K562 (cell line): ENCODE data around the gene FAM187B. TPM values are rescaled to one million over a fixed set of nuclear protein-coding genes. Genes with fewer than 3 reads are reported as not detected.
A peak's percentile ranks its signal among the peaks of the same experiment; 100 is the strongest.

ENCODE experiments used
- ATAC-seq: fragments of 200-7000 bp; cut with Tn5 transposase; 3 replicates; pipeline ENCODE4 v1.9.1; 2020; ENCODE audit warnings: moderate library complexity
- BruUV-seq: library from RNA; stranded (reverse); fragments of 400-500 nt; replicated peaks from 2 replicates; lab custom pipeline; 2021; lab: Mats Ljungman, UMichigan
- CTCF ChIA-PET: fragments of 300-600 bp; formaldehyde crosslinking; extraction: SDS; loops from one replicate; lab custom pipeline; 2021; ENCODE audit warnings: low intra/inter-chr PET ratio; lab: Yijun Ruan, JAX
- POLR2A ChIA-PET: fragments of 300-600, 350-650 bp; sonication (Branson Sonifier 250); formaldehyde crosslinking; extraction: SDS; loops from one replicate; lab custom pipeline; 2021; ENCODE audit warnings: antibody characterized with exemption, inconsistent platforms; lab: Yijun Ruan, JAX
- DNase-seq, 4 experiments: peaks; one replicate each; pipeline versions ENCODE4 v3.0.0 to v3.0.0-alpha.2; 2011 to 2018; ENCODE audit warnings: low spot score in 3 of 4, mixed read lengths in 3 of 4; ENCODE audit errors: extremely low read depth in 1 of 4
- FAIRE-seq: peaks from 2 replicates; lab custom pipeline; 2011; peaks lifted over from hg19 to GRCh38; lab: Jason Lieb, UNC
- H2AFZ ChIP-seq: 2 replicates; pipeline ENCODE4 v1.6.0; 2011; ENCODE audit warnings: low read depth, low read length, control low read depth, inconsistent platforms
- H3K27ac ChIP-seq: fragments of 200-600 bp; 3 replicates; pipeline ENCODE4 v1.8.0; 2011; ENCODE audit warnings: low read depth, mild to moderate bottlenecking, control low read depth, inconsistent platforms, low read length, moderate library complexity, mixed read lengths; ENCODE audit errors: extremely low read depth
- H3K27me3 ChIP-seq, 2 experiments: fragments of 300-600 bp in 1 of 2; 2 replicates in 1 of 2; 3 replicates in 1 of 2; pipeline versions ENCODE4 v1.6.0 to v1.8.0; 2011; ENCODE audit warnings: inconsistent platforms in 2 of 2, low read length in 2 of 2, mild to moderate bottlenecking in 1 of 2, mixed read lengths in 1 of 2, moderate library complexity in 1 of 2; ENCODE audit not compliant: control insufficient read depth in 2 of 2, insufficient read depth in 2 of 2
- H3K36me3 ChIP-seq: fragments of 300-600 bp; 3 replicates; pipeline ENCODE4 v1.8.0; 2011; ENCODE audit warnings: mild to moderate bottlenecking, low read length, inconsistent platforms; ENCODE audit not compliant: control insufficient read depth, insufficient read depth
- H3K4me1 ChIP-seq, 2 experiments: fragments of 200-600 bp in 1 of 2; replicated peaks in 1 of 2; 2 replicates in 1 of 2; 3 replicates in 1 of 2; pipeline versions ENCODE4 v1.5.1 to v1.8.0; 2011; ENCODE audit warnings: inconsistent platforms in 2 of 2, low read length in 2 of 2, mild to moderate bottlenecking in 1 of 2, mixed read lengths in 1 of 2, moderate library complexity in 1 of 2; ENCODE audit not compliant: control insufficient read depth in 2 of 2, insufficient read depth in 2 of 2
- H3K4me2 ChIP-seq: 2 replicates; pipeline ENCODE4 v1.6.1; 2011; ENCODE audit warnings: low read length, control low read depth, inconsistent platforms, mixed read lengths; ENCODE audit not compliant: insufficient read depth
- H3K4me3 ChIP-seq: fragments of 200-600 bp; sonication (generic), shearing (Covaris generic); 2 replicates; pipeline ENCODE4 v1.5.1; 2016; ENCODE audit warnings: control low read depth, inconsistent platforms
- H3K79me2 ChIP-seq: fragments of 200-600 bp; 3 replicates; pipeline ENCODE4 v1.8.0; 2011; ENCODE audit warnings: low read length, inconsistent platforms; ENCODE audit not compliant: control insufficient read depth, insufficient read depth
- H3K9ac ChIP-seq, 2 experiments: 2 replicates each; pipeline versions ENCODE4 v1.6.0 to v1.6.1; 2011; ENCODE audit warnings: low read depth in 2 of 2, low read length in 2 of 2, control low read depth in 1 of 2, inconsistent platforms in 1 of 2, mild to moderate bottlenecking in 1 of 2, mixed read lengths in 1 of 2; ENCODE audit not compliant: insufficient read depth in 1 of 2
- H3K9me1 ChIP-seq: one replicate; pipeline ENCODE4 v1.6.0; 2011; ENCODE audit warnings: inconsistent platforms, mild to moderate bottlenecking, low read length, moderate library complexity; ENCODE audit not compliant: control insufficient read depth, insufficient read depth
- H3K9me3 ChIP-seq: replicated peaks from 2 replicates; pipeline ENCODE4 v1.5.1; 2011; ENCODE audit warnings: low read depth, low read length, inconsistent platforms; ENCODE audit not compliant: control insufficient read depth, insufficient read depth
- H4K20me1 ChIP-seq: replicated peaks from 2 replicates; pipeline ENCODE4 v1.6.1; 2011; ENCODE audit warnings: low read length, inconsistent platforms, mixed read lengths; ENCODE audit not compliant: control insufficient read depth, insufficient read depth
- BRCA1 ChIP-seq, 2 experiments: fragments of 450-650 bp in 1 of 2; sonication (generic) in 1 of 2; formaldehyde crosslinking in 1 of 2; IDR thresholded peaks; 2 replicates each; pipeline versions ENCODE4 v1.5.0 to v1.6.1; 2017 to 2020; ENCODE audit warnings: mild to moderate bottlenecking in 1 of 2, missing genetic modification reagents in 1 of 2
- DLX4 ChIP-seq: fragments of 250-450 bp; sonication (Bioruptor Pico); IDR thresholded peaks from 2 replicates; pipeline ENCODE4 v1.6.1; 2021; ENCODE audit warnings: mild to moderate bottlenecking
- IRF9 ChIP-seq: fragments of 450-650 bp; IDR thresholded peaks from 2 replicates; pipeline ENCODE4 v1.6.1; 2016; ENCODE audit warnings: missing biosample characterization, missing genetic modification characterization
- LEF1 ChIP-seq: fragments of 450-650 bp; IDR thresholded peaks from 2 replicates; pipeline ENCODE4 v1.6.1; 2016; ENCODE audit warnings: mild to moderate bottlenecking
- NR2C2 ChIP-seq, 2 experiments: fragments of 200-800 bp in 1 of 2; sonication (Bioruptor generic) in 1 of 2; sonication (generic) in 1 of 2; formaldehyde crosslinking in 1 of 2; IDR thresholded peaks; 2 replicates each; pipeline versions ENCODE4 v1.6.1 to v1.8.0; 2016 to 2022; ENCODE audit warnings: mild to moderate bottlenecking in 1 of 2, missing compliant biosample characterization in 1 of 2, missing genetic modification characterization in 1 of 2, missing genetic modification reagents in 1 of 2
- RBM15 ChIP-seq: fragments of 200-400 bp; formaldehyde crosslinking; IDR thresholded peaks from 2 replicates; pipeline ENCODE4 v1.6.1; 2018; ENCODE audit warnings: mild to moderate bottlenecking, low read length, moderate library complexity; ENCODE audit not compliant: insufficient read depth
- ZBED1 ChIP-seq: IDR thresholded peaks from 2 replicates; pipeline ENCODE4 v1.6.1; 2014
- ZFP91 ChIP-seq: sonication (generic); formaldehyde crosslinking; IDR thresholded peaks from 2 replicates; pipeline ENCODE4 v1.8.0; 2022; ENCODE audit warnings: mild to moderate bottlenecking, missing genetic modification reagents
- ZNF239 ChIP-seq: fragments of 250-450 bp; sonication (Bioruptor Pico); IDR thresholded peaks from 2 replicates; pipeline ENCODE4 v1.4.0; 2020; ENCODE audit warnings: mild to moderate bottlenecking
- ZNF3 ChIP-seq: fragments of 250-450 bp; sonication (Bioruptor Pico); IDR thresholded peaks from 2 replicates; pipeline ENCODE4 v1.5.0; 2021; ENCODE audit warnings: mild to moderate bottlenecking, moderate library complexity
- ZNF41 ChIP-seq: fragments of 250-450 bp; sonication (Bioruptor Pico); conservative IDR thresholded peaks from 2 replicates; pipeline ENCODE4 v1.4.0; 2020; ENCODE audit warnings: mild to moderate bottlenecking
- ZNF766 ChIP-seq: fragments of 200-800 bp; sonication (Bioruptor generic); conservative IDR thresholded peaks from 2 replicates; pipeline ENCODE4 v1.6.1; 2016; ENCODE audit warnings: missing genetic modification characterization, missing compliant biosample characterization
- WGBS: fragments of 100-300 bp; shearing (Covaris generic); methylation state at CpG from one replicate; pipeline ENCODE4 v1.1.6; 2016; ENCODE audit warnings: low coverage, mixed read lengths; ENCODE audit not compliant: insufficient coverage; ENCODE audit errors: missing lambda C conversion rate; 5-methylcytosine and 5-hydroxymethylcytosine counted together
- in situ Hi-C: fragments of 300-500 bp; cut with MboI; formaldehyde crosslinking; loops from 4 replicates; pipeline ENCODE4 v1.15.0; 2018; ENCODE audit warnings: inconsistent platforms, mixed read lengths
- intact Hi-C: fragments of 100-400 bp; cut with micrococcal nuclease; formaldehyde crosslinking; loops from 2 replicates; pipeline ENCODE4 v1.14.2; 2022
- polyA plus RNA-seq, 8 experiments: library from polyadenylated mRNA; depleted of rRNA in 4 of 8; stranded (reverse) in 5 of 8; unstranded in 3 of 8; fragments of >200 nt; fragmentation: Nextera tagmentation in 2 of 8; fragmentation: Illumina TruSeq in 1 of 8; extraction: Ambion mirVana in 2 of 8; extraction: Trizol in 1 of 8; gene quantifications; 2 replicates each; pipeline versions ENCODE4 v1.2.1 to v1.2.3, GENCODE V29; 2011 to 2014; ENCODE audit warnings: inconsistent platforms in 1 of 8, missing spikeins in 1 of 8
- total RNA-seq, 7 experiments: library from RNA; depleted of rRNA in 6 of 7; stranded (reverse); fragments of >200 nt in 6 of 7; fragmentation: Illumina TruSeq in 2 of 7; extraction: Trizol in 2 of 7; gene quantifications; 2 replicates each; pipeline versions ENCODE4 v1.2.1 to v1.2.3, GENCODE V29; 2011 to 2021; ENCODE audit warnings: low replicate concordance in 1 of 7
- TF ChIP-seq, protein P1 (sequence below): fragments of 450-650 bp; formaldehyde crosslinking; IDR thresholded peaks from 2 replicates; pipeline ENCODE4 v1.4.0; 2020; ENCODE audit warnings: mild to moderate bottlenecking

FAM187B gene
- total and polyA plus RNA-seq, 9 of the 15 experiments (the other 6 are each of a cell fraction or from before 2014, with no cell fraction given), result 0.04 to 0.09 TPM; not detected in 7

DNA sequence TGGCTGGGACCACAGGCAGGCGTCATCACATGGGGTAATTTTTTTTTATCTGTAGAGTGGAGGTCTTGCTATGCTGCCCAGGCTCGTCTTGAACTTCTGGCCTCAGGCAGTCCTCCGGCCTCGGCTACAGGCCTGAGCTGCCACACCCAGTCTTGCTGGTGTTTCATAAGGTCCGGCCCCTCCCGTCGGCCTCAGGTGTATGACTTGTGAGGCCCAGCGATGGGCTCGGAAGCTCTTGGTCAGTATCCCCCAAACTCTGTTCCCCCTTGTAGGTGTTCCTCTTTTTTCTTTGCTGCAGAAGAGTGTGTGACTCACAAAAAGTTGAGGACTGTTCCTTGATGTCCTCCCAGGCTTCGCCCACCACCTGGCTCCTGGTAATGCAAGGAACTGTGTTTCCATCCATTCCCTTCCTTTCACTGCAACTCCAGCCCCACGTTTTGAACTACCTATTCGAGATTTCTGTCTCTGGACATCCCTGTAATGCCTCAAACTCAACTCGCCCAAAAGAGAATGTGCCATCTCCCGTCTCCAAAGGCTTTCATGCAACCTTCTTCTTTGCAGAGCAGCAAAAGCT is 45.2 kb upstream of the FAM187B start (continued):
- TF ChIP-seq BRCA1 (IDR thresholded peaks at IDR 0.05) (no peak), BRCA1 (CRISPR knock-in tag; IDR thresholded peaks at IDR 0.05) (no peak), ZBED1 (no peak), RBM15 (no peak), ZNF766 (no peak), ZNF41 (no peak)
- TF ChIP-seq, protein P1, sequence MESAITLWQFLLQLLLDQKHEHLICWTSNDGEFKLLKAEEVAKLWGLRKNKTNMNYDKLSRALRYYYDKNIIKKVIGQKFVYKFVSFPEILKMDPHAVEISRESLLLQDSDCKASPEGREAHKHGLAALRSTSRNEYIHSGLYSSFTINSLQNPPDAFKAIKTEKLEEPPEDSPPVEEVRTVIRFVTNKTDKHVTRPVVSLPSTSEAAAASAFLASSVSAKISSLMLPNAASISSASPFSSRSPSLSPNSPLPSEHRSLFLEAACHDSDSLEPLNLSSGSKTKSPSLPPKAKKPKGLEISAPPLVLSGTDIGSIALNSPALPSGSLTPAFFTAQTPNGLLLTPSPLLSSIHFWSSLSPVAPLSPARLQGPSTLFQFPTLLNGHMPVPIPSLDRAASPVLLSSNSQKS (CRISPR knock-in tag), result no peak

- H3K27ac ChIP-seq, result no peak overlapping the region
- no peak overlapping the region for H3K4me2 ChIP-seq
- BruUV-seq, result no TSS peak
- POLR2A ChIA-PET, result interaction anchor here (1.4 to 1.5 kb wide), 2 partner anchors 16 to 31 kb away, joined by 3 to 6 read pairs; no protein-coding TSS in a partner anchor
- no peaks in the 10 kb centered on the region for H3K9me3 ChIP-seq
- H2AFZ ChIP-seq, result no peak overlapping the region
- in situ Hi-C loops (loop anchor here (10.0 kb wide), 2 partner anchors 62 to 192 kb away; no protein-coding TSS in a partner anchor), intact Hi-C loops (no loop called here)
- 91% methylated on average over 8 of the region's 10 CpGs for WGBS
- no peak for DNase-seq
- H3K36me3 ChIP-seq, result peaks cover 60% of the 10 kb centered on the region; the same call in 2 of the 3 replicates
- peaks cover 7 to 32% of the 10 kb centered on the region in 2 experiments for H3K4me1 ChIP-seq
- no peak for ATAC-seq
- H3K27me3 ChIP-seq, result no peaks in the 10 kb centered on the region
- no peak for FAIRE-seq
- H3K4me3 ChIP-seq, result no peak overlapping the region
- H3K9me1 ChIP-seq, result no peaks in the 10 kb centered on the region
- H3K79me2 ChIP-seq, result peaks cover 7% of the 10 kb centered on the region; the same call in 2 of the 3 replicates
- 0 out of 4 replicates have a peak overlapping the region, but pooled peaks of 1 of the 2 experiments have one; percentile 55 for H3K9ac ChIP-seq
- CTCF ChIA-PET, result no interaction called here
- H4K20me1 ChIP-seq, result no peaks in the 10 kb centered on the region
- TF ChIP-seq NR2C2 (CRISPR knock-in tag; IDR thresholded peaks at IDR 0.05), result no peak
- TF ChIP-seq NR2C2 (tag; IDR thresholded peaks at IDR 0.05), result no peak
- TF ChIP-seq ZFP91 (CRISPR knock-in tag), result no peak
- no peak for TF ChIP-seq IRF9 (tag)
- TF ChIP-seq LEF1, result no peak
- TF ChIP-seq DLX4, result no peak
- no peak for TF ChIP-seq ZNF239 (CRISPR knock-in tag)
- TF ChIP-seq ZNF3, result no peak
Observed at GRCh38 chr19:35272954-35273649, 44.6 kb upstream of the FAM187B start.
